Stimulated activated naive CD4-positive, alpha-beta T cell (primary cell): Measurements from ENCODE around the gene TMEM19.
"Not testable (repeated sequence)": the region's sequence is repeated elsewhere in the genome, so short reads cannot be mapped to it uniquely, and the experiment has no call there.

Source experiments
- DNase-seq, 6 experiments: peaks; one replicate each; lab custom pipeline; 2025; lab: John Stamatoyannopoulos, UW

TMEM19 gene

DNA sequence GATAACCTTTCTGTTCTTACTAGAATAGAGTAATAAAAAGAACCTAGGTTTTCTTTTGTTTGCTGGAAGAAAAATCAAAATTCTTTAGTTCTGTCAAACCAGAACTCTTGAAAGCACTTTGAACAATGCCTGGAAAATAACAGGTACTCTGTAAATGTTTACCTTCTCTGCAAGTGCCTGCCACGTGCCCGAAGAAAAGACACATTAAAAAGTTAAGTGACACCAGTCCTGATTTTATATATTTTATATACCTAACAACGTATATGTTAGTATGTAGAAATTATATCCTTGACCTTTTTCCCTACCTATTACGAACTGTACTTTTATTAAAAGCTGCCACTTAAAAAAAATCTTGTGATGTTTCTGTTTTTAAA lies 20.8 kb upstream of the TMEM19 start:
- no peak for DNase-seq

DNA sequence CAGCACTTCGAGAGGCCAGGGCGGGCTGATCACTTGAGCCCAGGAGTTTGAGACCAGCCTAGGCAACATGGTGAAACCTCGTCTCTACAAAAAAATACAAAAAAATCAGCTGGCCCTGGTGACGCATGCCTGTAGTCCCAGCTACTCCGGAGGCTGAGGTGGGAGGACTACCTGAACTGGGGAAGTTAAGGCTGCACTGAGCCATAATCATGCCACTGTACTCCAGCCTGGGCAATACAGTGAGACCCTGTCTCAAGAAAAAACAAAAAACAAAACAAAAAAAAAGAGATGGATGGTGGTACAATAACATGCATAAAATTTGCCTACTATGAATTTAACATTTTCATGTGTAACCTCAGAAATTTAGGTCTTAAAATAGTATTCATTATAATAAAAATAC lies 19.6 kb upstream of the TMEM19 start:
- no peak for DNase-seq

DNA sequence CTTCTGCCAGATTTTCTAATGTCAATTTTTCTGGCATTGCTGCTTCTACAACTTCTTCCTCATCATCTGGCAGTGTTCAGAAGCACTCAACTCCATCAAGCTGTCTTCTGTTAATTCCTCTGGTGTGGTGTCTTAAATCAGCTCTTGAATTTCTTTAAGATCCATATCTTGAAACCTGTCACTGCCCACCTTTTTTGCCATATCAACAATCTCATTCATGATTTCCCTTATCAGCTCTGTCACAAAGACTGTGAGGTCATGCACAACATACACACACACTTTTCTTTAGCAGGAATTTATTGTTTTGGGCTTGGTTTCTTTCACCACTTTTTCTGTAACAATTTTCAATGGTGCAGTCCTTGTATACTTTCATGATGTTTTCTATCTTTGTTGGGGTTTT lies 14.6 kb upstream of the TMEM19 start:
- DNase-seq = no peak

DNA sequence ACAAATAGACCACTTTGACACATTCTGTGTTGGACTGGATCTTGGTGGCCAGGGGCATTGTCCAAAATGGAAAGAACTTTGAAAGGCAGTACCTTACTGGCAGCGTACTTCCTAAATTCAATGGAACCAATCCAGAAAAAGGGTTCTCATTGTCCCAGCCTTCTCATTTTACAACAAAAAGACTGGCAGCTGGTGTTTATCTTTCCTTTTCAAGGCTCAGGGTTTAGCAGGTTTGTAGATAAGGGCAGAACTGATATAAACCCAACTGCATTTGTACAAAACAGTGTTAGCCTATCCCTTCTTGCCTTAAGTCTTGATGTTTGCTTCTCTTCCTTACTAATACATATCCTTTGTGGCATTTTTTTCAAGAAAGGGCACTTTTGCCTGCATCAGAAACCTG lies 14.1 kb upstream of the TMEM19 start:
- no peak for DNase-seq

DNA sequence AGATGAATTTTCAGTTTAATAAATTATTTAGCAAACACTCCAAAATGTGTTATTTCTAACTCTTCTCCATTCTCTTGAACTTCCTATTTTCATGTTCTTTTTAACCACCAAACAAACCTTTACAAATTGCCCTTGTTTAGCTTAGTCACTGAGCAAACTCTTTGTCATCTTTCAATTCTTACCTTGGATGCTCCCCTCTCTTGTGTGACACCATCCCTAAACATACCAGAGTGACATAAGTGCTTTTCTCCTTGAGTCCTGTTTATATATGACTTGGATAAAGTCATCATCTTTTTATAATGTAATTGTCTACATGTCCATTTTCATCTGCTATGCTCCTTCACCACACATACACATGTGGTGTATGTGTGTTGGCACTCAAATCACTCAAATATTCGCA lies 3.4 kb upstream of the TMEM19 start:
- no peak for DNase-seq

DNA sequence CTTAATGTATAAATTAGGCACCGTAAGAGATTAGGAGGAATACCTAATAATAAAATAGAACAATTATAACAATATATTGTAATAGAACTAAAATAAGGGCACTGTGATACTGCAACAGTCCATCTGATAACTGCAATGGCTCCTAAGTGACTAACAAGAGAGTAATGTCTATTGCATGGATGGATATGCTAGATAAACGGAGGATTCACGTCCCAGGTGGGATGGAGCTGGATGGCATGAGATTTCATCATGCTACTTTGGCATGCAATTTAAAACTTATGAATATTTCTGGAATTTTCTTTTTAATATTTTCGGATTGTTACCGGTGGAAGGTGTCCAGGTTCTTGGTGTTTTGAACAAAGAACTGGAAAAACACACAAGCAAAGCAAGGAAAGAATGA lies 2.2 kb upstream of the TMEM19 start:
- DNase-seq = no peak

DNA sequence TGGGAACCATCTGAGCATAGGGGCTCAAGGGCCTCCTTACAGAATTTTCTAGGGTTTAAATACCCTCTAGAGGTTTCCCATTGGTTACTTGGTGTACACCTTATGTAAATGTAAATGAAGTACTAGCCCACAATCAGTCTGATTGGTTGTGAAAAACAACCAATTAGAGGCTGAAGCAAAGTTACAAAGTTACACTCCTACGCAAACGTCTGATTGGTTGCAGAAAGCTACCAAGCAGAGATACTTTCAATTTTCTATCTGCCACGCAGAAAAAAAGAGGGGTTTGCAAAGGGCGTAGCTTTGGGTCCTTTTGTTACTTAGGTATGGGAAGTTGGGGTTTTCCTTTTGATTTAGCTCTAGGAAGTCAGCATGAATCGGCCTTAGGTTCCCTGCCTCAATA lies 1.8 kb upstream of the TMEM19 start:
- peak in 4 of 6 experiments; percentile 2 to 57 (median 44) for DNase-seq

DNA sequence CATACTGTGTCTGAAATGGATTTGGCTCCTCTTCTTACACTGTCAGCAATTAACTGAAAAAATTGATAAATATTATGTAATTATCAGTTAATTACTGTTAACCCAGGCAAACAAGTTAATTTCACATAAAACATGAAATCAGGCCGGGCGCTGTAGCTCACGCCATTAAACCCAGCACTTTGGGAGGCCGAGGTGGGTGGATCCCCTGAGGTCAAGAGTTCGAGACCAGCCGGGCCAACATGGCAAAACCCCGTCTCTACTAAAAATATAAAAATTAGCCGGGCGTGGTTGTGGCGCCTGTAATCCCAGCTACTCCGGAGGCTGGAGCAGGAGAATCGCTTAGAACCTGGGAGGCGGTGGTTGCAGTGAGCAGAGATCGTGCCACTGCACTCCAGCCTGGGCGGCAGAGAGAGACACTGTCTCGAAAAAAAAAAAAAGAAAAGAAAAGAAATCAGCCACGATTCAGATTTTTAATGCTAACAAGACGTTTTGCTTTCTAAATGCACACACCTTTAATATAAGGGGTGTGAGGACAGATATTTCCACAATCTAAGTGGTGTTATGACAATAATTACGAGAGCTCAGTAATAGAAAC lies 473 bp upstream of the TMEM19 start:
- DNase-seq = peak in 1 of 6 experiments; percentile 14

DNA sequence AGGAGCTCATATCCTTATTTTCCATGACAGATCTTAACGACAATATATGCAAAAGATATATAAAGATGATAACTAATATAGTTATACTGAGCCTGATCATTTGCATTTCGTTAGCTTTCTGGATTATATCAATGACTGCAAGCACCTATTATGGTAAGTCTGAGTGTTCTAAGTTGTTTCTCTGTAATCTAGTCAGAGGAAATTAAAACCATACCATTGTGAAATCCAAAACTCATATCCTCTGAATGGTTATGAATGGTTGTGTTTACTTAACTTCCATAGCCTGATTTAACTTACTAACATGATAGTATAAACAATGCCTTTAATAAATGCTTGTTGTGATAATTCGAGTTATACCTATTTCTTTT lies 760 bp downstream of the TMEM19 start:
- DNase-seq = no peak

DNA sequence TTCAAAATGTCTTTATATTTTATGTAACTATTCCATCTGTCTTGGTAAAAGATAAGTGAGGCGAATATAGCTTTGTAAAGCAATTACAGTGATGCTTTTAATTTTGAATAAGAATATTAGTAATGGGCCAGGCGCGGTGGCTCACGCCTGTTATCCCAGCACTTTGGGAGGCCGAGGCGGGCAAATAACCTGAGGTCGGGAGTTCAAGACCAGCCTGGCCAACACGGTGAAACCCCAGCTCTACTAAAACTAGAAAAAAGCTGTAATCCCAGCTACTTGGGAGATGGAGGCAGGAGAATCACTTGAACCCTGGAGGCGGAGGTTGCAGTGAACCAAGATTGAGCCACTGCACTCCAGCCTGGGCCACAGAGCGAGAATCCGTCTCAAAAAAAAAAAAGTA lies 1.3 kb downstream of the TMEM19 start:
- not testable (repeated sequence) for DNase-seq

DNA sequence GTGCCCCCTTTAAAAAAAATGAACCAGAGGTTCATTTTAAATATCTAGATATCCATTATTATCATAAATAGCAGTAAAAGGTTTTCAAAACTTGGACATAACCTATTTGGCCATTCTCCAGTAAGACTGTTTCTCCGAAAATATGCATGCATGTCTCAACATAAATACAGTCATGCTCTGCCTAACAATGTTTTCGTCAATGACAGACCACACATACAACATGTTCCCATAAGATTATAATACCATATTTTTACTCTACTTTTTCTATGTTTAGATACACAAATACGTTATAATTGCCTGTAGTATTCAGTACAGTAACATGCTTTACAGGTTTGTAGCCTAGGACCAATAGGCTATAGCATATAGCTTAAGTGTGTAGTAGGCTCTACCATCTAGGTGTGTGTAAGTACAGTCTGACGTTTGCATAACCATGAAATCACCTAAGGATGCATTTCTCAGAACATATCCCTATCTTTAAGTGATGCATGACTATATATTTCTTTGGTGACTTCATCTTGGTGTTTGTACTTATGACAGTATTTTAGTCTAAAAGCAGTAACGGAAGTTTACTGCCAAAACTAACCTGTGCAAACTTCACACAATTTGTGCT lies 3.2 kb downstream of the TMEM19 start:
- DNase-seq = no peak

DNA sequence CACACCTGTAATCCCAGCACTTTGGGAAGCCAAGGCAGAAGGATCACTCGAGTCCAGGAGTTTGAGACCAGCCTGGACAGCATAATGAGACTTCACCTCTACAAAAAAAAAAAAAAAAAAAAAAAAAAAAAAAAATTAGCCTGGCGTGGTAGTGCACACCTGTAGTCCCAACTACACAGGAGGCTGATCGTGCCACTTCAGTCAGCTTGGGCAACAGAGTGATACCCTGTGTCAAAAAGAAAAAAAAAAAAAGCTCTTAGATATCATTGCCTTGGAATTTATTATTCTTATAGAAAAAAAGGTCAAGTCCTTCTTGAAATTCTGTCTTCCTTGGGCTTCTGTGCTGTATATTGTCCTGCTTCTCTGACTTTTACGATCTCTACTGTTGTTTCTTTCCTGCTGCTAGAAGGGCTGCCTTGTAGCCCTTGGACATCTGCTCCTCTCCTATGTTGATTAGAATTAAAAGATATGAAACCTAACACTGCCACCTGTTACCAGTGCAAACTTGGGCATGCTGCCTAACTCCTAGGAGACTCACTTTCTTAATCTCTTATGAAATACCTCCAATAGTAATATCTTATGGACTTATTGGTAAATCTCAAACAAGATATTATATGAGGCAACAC lies 5.7 kb downstream of the TMEM19 start:
- no peak for DNase-seq

DNA sequence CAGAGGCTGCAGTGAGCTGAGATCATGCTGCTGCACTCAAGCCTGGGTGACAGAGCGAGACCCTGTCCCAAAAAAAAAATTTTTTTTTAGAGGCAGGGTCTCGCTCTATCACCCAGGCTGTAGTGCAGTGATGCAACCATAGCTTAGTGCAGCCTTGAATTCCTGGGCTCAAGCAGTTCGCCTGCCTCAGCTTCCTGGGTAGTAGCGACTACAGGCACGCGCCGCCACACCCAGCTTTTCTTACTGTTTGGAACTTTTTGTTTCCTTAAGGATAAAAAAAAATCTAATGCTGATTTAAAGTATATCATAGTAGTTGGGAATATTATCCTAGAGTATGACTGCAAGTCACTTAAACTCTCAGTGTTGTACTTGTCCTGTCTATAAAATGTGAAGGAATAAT lies 7.2 kb downstream of the TMEM19 start:
- DNase-seq = no peak

DNA sequence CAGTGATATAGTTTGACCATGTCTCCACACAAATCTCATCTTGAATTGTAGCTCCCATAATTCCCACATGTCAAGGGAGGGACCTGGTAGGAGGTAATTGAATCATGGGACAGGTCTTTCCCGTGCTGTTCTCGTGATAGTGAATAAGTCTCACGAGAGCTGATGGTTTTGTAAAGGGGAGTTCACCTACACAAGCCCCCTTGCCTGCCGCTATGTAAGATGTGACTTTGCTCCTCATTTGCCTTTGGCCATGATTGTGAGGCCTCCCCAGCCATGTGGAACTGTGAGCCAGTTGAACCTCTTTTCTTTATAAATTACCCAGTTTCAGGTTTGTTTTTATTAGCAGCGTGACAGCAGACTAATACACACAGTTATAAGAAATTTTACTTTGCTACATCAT lies 7.8 kb downstream of the TMEM19 start:
- not testable (repeated sequence) for DNase-seq

DNA sequence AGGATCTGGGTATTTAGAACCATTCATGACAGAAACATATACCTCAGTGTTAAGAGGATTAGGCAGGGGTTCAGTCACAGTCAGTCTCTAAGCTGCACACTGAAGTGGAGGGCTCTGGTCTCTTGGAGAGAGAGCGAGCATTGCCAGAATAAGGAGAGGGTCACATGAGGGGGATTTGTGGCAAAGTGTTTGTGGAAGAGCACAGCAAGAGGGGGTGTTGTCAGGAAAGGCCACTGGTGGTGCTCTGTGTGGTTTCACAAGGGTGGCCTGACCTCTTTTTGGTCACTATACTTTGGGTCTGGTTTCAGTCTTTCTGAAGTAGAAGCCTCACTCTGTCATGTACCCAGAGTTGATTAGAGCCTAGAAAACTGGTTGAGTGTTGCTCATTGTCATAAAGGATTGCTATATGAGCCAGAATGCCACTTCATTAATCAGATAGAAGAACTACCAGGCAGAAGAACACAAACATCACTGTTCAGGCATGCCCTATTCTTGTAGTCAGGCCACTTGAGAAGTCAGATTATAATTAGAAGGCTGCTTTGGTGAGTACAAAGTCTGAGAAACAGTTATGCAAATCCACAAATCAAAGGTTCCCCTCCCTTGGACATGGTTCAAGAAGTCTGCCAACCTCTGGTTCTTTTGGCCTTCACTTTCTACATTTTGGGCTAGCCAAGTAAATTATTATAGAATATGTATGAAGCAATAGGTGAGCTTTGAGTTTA lies 8.4 kb downstream of the TMEM19 start:
- DNase-seq = no peak

DNA sequence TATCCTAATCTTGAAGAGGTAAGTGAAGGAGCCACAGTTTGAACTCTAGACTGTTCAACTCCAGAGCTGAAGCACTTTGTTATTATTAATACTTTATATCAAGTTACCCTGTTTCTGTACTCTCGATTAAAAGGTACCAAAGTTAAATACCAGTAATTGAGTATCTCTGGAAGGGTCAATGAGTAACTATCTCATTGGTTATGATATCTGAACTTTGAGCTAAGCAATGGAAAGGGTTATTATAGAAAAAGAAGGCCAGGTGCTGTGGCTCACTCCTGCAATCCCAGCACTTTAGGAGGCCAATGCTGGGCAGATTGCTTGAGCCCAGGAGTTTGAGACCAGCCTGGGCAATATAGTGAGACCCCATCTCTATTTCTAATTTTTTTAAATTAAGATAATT lies 9.9 kb downstream of the TMEM19 start:
- no peak for DNase-seq

DNA sequence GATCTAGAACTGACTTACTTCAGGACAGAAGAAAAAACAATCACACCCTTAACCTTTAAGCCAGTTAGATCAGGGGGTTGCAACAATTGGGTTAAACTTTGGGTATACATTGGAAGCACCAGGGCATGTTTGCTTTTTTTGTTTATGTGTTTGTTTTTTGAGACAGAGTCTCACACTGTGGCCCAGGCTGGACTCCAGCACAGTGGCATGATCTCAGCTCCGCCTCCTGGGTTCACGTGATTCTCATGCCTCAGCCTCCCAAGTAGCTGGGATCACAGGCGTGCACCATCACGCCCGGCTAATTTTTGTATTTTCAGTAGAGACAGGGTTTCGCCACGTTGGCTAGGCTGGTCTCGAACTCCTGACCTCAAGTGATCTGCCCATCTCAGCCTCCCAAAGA lies 16.3 kb downstream of the TMEM19 start:
- not testable (repeated sequence) for DNase-seq

DNA sequence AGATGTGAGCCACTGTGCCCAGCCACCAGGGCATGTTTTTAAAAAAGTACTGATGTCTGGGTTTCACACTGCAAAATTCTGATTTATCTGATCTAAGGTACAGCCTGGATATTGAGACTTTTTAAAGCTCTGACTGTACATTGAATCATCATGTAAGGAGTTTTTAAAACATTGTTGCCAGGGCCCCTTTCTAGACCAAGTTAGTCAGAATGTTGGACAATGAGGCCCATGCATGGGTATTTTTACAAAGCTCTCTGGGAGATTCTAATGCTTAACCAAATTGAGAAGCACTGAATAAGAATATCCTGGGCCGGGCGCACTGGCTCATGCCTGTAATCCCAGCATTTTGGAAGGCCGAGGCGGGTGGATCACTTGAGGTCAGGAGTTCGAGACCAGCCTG lies 16.7 kb downstream of the TMEM19 start:
- no peak for DNase-seq

DNA sequence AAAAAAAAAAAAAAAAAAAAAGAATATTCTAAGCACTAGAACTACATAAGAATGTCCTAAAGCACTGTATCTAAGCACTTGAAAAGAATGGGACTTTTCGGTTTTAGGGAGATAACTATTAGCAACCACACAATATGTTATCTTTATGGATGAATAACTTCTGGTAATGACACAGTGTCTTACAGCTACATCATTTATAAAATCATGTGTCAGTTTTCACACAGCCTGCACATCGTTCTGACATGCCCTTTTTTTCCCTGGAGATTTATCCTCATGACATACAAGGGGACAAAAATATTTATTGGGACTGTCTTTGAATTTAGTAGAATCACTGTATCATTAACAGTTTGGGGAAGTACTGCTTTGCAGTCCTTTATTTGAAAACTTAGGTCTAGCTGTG lies 17.3 kb downstream of the TMEM19 start:
- DNase-seq = no peak

DNA sequence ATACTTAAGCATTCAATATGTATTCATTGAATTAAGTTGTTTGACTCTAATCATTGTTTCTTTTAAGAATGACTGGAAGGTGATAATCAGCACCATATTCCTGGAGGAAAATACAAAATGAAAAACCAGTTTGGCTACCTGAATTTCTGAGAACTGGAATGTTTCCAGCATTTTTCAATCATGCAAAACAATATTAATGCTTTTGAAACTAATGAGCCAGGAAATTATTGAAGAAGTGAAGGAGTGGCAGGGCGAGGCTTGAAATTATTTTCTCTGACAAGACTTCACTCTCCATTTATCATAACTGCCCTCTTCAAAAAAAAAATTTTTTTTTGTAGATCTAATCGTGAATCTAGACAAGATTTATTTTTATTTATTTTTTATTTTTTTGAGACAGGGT lies 19.0 kb downstream of the TMEM19 start:
- DNase-seq = no peak

DNA sequence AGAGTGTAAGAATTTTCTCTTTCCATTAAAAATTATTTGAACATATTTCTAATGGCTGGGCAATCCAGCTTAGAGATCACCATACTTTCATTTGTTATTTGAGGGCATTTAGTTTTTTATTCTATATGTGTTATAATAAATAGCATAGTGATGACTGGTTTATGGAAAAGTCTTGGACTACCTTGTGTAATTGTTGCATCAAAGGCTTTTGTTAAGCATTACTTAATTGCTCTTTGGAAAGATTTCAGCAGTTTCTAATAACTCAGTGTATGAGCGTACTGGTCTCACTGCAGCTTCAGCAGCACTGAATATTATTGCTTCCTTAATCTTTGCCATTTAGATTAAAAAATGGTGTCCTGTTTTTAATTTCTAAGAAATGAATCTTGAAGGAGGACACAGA lies 22.8 kb downstream of the TMEM19 start:
- no peak for DNase-seq

DNA sequence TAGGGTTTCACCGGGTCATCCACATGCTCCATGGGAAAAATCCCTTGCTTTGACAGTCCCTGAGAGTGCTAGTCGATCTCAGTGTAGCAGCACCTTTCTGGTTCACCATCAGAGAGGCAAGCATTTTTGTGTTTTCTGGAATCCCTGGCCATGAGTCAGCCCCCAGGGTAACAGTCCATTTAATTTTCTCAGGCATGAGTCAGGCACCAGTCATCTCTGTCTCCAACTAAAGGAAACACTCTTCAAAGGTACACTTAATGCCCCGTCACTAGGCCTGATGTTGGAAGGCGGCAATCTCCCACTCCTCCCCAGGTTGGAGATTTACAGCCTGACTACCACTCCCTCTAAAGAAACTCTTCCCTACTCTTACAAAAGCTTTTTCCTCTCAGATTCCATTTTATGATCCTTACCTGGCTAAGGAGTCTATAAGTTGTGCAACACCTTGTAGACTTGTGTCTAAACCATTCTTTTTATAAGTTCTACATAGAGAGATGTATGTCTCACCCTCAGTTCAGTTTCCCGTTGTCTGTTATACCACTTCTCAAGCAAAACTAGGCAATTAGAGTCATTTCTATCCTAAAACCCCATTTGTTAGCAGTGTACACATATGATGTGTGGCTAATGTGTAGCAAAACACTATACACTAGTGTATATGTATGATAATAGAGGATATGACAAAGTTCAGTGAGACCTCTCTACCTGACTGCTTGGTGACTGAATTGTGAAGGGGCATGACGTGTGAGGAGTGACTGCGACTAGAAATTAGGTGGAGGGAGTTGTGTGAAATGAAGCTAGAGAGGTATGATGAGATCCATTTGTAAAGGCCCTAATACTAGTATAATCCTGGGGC lies 24.6 kb downstream of the TMEM19 start:
- DNase-seq = no peak
